SK-N-SH (cell line): ENCODE data around the gene GDAP2.

Experiments
- CTCF ChIP-seq: fragments of 200-600 bp; sonication (generic); IDR thresholded peaks from 2 replicates; pipeline ENCODE4 v1.6.1; 2017; ENCODE audit warnings: antibody characterized with exemption, mild to moderate bottlenecking, moderate library complexity
- FOXJ3 ChIP-seq: sonication (generic); formaldehyde crosslinking; IDR thresholded peaks from 2 replicates; pipeline ENCODE4 v1.5.1; 2020; ENCODE audit warnings: mild to moderate bottlenecking, missing genetic modification reagents
- POLR2AphosphoS5 ChIP-seq: IDR thresholded peaks from 2 replicates; pipeline ENCODE4 v1.6.1; 2012; ENCODE audit warnings: low read depth, low read length
- RFX5 ChIP-seq: IDR thresholded peaks from 2 replicates; pipeline ENCODE4 v1.6.1; 2012; ENCODE audit warnings: mild to moderate bottlenecking, improper control_type of control experiment, low read length

GRCh38 chr1:117899801-117900200 lies 29.6 kb downstream of the GDAP2 start:
- TF ChIP-seq RFX5 (no peak), CTCF (no peak), FOXJ3 (CRISPR knock-in tag) (no peak), POLR2AphosphoS5 (no peak)
